Measurements from ENCODE around the gene BCKDHB. TPM values are rescaled to one million over a fixed set of nuclear protein-coding genes. Genes with fewer than 3 reads are reported as not detected.
A peak's percentile ranks its signal among the peaks of the same experiment; 100 is the strongest.

Gene BCKDHB
- total RNA-seq, 1 experiment from 2014 or later, result 10.6 TPM

DNA sequence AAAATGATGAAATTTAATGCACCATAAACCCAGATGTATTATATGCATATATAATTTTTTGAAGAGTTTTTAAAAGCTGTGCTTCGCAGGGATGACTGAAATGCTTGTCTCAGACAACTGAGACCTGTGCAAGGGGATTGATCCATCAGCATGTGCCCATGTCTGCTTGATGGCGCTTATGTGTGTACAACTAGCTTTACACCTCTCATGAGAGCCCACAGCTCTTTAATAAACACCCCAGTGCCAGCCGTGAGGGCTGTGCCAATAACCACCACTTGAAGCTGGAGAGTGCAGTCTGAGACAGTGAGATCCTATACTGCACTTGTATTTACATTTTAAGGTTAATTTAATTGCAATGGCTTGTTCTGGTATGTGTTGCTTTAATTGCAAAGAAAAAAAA lies 225.5 kb downstream of the BCKDHB start:
- in situ Hi-C loops (cut with HindIII; ENCODE audit: low pct_unique_long_range_greater_than_20kb, low sequenced_read_pairs), result no loop called here
- no peak for DNase-seq (ENCODE audit: low read depth, low spot score)

DNA sequence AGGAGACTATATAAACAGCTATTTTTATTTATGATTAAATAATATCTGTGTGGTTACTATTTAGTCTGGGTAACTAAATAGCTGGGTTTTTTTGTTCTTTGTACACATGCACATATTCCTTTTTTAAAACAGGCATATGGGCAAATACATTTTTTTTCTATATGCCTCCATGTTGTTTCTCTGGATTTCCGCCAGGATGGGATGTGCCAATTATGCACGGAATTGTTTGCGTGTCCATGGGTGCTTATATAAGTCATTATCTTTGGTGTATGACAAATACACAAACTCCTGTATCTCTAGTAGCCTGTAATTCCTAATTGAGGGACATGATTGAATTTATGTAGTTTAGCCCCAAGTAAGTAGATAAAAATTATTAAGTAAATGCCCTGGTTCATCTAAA lies 226.9 kb downstream of the BCKDHB start:
- DNase-seq (ENCODE audit: low read depth, low spot score), result no peak
- in situ Hi-C loops (cut with HindIII; ENCODE audit: low pct_unique_long_range_greater_than_20kb, low sequenced_read_pairs), result no loop called here

DNA sequence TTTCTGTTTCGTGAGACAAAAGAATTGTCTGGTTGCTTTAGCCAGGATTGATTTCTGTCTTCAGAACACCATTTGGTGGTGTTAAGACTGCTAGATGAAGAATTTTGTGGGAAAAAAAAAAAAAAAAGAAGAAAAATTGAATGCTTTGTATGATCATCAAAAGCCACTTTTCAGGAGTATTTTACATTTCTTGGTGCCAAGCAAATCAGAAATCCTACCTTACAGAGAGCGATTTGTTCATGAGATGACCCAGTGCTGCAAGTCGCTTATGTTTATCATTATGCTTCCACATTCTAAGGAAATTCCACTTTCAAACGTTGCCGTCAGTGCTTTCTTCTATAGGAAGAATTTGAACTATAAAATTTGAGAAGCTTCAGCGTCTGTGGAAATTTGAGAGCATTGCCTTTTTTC lies 228.7 kb downstream of the BCKDHB start:
- in situ Hi-C loops (cut with HindIII; ENCODE audit: low pct_unique_long_range_greater_than_20kb, low sequenced_read_pairs), result no loop called here
- DNase-seq (ENCODE audit: low read depth, low spot score), result peak; percentile 67

DNA sequence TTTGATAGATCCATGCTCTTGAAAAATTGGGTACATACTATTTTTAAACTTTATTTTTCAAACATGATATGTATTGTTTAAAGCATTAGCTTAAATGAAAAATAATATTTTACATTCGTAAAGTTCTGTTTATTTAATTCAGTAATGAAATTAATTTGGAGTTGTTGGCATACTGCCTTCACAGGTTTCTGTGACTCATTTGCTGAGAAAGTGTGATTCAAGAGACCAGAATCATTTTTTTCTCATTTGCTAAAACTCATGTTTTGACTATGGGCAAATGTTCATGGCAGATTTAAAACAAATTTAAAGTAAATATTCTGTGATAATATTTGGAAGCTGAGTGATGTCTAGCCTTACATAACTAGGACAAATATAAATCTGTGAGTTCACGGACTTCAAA lies 230.4 kb downstream of the BCKDHB start:
- in situ Hi-C loops (cut with HindIII; ENCODE audit: low pct_unique_long_range_greater_than_20kb, low sequenced_read_pairs), result no loop called here
- no peak for DNase-seq (ENCODE audit: low read depth, low spot score)

DNA sequence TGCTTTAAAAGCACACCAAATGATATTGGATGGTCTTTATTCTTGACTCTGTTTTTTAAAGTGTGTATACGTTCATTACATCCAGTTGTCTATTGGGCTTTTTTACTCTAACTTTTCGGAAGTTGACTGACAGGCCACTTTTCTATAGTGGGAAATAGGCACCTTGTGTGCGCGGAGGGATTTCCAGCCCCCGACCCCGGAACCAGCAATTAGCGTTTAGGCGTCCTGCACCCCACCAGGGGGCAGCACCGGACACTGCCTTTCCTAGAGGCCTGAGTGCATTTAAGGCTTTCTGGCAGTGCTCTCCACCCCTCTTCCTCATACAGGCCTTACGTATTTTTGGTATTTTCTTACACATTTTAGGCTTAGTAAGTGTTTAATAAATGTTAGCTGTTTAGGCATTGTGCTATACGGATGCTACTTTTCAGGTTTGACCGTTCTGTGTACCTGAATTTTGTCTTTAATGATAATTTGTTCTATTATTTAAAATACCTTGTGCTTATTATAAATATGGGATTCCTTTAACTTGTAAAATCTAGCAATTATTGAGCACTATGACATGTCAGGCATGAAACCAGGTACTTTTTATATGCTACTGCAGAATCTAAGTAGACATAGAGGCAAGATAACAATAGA lies 231.8 kb downstream of the BCKDHB start:
- in situ Hi-C loops (cut with HindIII; ENCODE audit: low pct_unique_long_range_greater_than_20kb, low sequenced_read_pairs), result no loop called here
- DNase-seq (ENCODE audit: low read depth, low spot score), result no peak

DNA sequence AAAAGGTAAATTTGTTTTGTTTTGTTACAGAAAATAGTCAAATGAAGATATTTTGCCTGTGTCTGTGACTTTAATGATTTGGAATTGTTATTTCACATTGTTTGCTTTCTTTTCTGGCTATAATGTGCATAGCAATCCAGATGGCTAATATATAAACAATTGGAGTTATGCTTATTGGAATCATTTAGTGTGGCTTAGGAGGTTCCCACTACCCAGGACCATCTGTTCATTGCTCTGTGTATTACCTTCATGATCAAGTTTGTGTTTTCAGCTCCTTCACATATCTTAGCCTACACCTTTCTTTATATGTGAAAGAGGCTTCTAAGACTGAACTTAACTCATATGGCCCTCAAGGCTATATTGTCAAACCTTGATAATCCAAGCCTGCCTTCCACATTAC lies 232.9 kb downstream of the BCKDHB start:
- in situ Hi-C loops (cut with HindIII; ENCODE audit: low pct_unique_long_range_greater_than_20kb, low sequenced_read_pairs), result no loop called here
- no peak for DNase-seq (ENCODE audit: low read depth, low spot score)

DNA sequence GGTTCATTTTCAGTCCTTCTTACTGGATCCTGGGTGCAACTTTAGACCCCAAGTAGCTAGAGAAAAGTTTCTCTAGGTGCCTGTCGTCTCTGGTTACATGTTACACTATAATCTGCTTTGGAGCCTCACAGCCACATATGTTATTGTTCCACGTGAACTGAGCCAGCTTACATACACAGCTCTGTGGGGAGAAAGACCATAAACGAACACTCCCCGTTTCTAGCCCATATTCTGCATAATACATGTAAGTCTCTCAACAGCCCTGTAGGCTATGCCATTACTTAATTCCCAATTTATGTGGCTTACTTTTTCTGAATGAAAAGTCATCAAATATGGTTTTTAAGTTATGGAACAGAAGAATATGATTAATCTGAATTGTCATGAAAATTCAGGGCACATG lies 233.8 kb downstream of the BCKDHB start:
- DNase-seq (ENCODE audit: low read depth, low spot score), result no peak
- in situ Hi-C loops (cut with HindIII; ENCODE audit: low pct_unique_long_range_greater_than_20kb, low sequenced_read_pairs), result no loop called here

DNA sequence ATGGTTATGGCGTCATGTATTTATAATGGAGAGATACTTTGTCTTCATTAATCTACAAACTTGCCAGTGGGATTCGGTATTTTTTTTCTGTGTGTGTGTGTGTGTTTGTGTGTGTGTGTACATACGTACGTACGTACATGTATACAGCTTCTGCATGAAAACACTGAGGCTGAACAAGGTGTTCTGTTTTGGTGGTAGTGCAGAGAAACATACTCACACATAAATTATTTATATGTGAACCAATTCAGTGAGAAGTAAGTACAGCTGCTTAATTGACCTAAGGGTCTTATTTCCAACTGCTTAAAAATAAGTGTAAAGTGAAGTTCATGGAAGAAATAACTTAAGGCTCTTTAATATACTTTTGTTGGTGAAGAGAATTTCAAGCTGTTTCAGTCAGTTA lies 234.2 kb downstream of the BCKDHB start:
- DNase-seq (ENCODE audit: low read depth, low spot score), result no peak
- in situ Hi-C loops (cut with HindIII; ENCODE audit: low pct_unique_long_range_greater_than_20kb, low sequenced_read_pairs), result no loop called here

DNA sequence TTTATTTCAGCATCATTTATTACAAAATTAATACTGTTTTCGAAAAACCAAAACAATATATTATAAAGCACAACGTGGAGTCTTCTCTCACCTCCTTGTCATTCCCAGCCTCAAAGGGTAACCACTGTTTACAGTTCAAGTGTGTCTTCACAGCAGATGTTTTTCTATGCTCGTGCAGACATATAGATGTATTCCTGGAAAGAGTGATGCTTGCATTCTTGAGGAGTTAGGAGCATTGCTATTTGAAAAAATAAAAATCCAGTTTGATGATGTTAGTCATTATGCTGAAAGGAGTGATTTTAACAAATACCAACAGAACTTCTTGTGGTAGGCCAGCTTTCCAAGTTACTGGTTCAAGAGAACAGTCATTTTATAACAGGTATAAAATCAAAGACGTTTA lies 234.9 kb downstream of the BCKDHB start:
- in situ Hi-C loops (cut with HindIII; ENCODE audit: low pct_unique_long_range_greater_than_20kb, low sequenced_read_pairs), result no loop called here
- no peak for DNase-seq (ENCODE audit: low read depth, low spot score)

DNA sequence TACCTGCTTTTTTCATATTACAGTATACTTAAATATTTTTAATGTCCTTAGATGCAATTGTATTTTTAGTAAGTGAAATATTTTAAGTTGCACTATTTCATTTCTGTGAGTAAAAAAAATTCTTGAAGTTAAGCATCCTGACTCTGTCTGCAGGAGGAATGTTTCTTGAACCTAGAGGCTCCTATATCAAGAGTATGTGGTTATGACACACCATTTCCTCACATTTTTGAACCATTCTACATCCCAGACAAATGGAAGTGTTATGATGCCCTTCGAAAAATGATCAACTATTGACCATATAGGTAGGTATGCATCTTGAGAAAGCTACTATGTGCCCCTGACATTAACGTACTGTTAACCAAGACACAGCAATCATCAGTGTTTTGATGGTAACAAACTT lies 237.0 kb downstream of the BCKDHB start:
- DNase-seq (ENCODE audit: low read depth, low spot score), result no peak
- in situ Hi-C loops (cut with HindIII; ENCODE audit: low pct_unique_long_range_greater_than_20kb, low sequenced_read_pairs), result no loop called here

DNA sequence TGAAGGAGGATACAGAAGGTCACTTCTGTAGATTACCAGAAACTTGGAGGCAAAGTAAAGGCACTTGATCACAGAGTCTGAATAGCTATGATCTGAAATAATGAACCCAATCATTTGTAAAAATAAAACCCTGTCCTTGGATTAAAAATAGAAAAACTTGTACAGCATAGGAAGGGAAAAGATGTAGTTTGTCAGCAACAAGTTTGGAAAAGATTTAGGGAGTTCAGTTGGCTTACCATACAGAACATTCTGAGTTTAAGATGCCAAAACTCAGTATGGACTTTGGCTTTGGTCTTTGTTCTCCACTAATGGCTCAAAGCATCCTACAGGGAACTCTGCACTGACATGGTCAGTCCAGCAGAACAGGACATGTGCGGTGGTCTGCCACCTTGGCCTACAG lies 240.6 kb downstream of the BCKDHB start:
- in situ Hi-C loops (cut with HindIII; ENCODE audit: low pct_unique_long_range_greater_than_20kb, low sequenced_read_pairs), result no loop called here

DNA sequence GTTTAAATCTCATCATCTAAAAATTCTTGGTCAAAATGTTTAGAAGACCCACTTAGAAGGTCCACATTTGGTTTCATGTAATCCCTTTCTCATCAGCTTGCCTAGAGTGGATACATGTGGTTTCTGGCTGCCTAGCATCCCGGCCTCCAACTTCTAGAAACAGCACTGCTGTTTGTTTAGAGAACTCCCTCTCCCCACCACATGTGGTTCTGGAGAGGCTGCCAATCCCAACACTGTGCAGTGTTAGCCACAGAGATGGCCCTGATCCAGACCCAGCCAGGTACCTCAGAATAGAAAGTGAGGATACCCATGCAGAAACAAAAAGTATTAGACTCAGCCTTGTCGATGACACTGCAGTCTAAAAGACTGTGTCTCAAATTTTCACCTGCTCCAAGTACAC lies 241.8 kb downstream of the BCKDHB start:
- no peak for DNase-seq (ENCODE audit: low read depth, low spot score)
- in situ Hi-C loops (cut with HindIII; ENCODE audit: low pct_unique_long_range_greater_than_20kb, low sequenced_read_pairs), result no loop called here

More for the DNA sequence above, 240.6 kb downstream of the BCKDHB start:
- no peak for DNase-seq (ENCODE audit: low read depth, low spot score)

DNA sequence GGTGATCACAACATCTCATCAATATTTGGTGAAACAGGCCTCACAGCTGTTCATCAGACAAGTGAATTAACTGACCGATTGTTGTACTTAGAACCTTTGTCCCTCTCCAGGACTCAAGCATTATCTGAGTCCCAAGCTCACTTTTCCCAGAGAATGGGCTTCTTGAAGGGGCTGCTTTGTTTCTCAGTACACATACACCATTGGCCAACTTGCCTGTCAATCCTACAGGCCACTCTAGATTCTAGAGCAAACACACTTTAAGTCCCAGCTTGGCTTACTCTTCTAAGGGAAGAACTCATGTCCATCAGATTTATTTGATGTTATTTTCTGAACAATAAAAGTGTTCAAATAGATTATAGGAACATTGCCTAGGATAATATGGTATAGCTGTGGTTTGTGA lies 249.5 kb downstream of the BCKDHB start:
- DNase-seq (ENCODE audit: low read depth, low spot score), result no peak
- in situ Hi-C loops (cut with HindIII; ENCODE audit: low pct_unique_long_range_greater_than_20kb, low sequenced_read_pairs), result no loop called here

DNA sequence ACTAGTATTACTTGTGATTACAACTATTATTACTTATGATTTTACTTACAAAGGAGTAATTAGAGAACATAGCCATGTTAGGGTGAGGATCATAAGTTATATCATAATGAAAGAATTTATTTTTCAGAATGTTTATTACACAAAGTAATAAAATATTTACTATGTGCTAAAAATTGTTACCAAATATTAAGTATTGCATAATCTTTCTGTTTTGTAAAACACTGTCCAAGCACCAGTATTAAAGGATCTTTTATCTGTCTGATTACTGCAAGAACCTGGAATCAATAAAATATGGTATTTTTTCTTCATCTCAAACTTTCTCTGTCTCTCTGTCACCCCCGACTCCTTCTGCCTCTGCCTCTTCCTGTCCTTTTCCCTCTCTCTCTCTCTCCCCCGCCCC lies 250.1 kb downstream of the BCKDHB start:
- in situ Hi-C loops (cut with HindIII; ENCODE audit: low pct_unique_long_range_greater_than_20kb, low sequenced_read_pairs), result no loop called here
- DNase-seq (ENCODE audit: low read depth, low spot score), result no peak

DNA sequence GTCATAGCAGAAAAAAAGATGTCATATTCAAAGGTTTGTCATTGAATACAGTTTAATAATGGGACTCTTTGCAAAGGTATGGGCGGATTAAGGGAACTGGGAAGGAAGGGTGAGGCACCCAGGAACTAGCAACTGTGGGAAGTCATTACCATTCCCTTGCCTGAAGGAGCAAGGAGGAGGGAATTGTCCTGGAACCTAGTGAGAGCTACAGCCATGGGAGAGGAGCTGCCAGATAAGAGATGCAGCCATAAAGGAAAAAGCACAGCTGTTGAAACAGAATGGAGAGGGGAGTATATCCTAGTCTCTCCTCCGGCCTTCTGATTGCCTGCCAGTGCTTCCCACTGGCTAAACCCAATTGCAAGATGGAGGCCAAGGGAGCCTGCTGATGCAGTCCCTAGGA lies 250.6 kb downstream of the BCKDHB start:
- no peak for DNase-seq (ENCODE audit: low read depth, low spot score)
- in situ Hi-C loops (cut with HindIII; ENCODE audit: low pct_unique_long_range_greater_than_20kb, low sequenced_read_pairs), result no loop called here

DNA sequence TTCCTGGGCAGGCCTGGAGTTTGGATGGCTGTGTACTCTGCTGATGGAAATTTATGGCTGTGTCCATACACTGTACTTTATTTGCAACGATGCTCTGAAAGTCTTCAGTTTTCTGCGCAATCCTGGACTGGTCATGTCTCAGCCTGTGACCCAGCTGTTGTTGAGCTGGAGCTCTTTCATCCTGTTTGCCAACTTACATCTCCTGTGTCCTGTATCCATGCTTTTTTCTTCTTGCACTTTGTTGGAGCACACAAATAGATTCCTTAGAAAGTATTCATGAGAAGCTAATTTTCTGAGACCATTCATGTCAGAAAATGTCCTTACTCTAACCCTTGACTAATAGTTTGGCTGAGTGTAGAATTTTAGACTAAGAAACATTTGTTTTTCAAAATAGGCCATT lies 251.2 kb downstream of the BCKDHB start:
- in situ Hi-C loops (cut with HindIII; ENCODE audit: low pct_unique_long_range_greater_than_20kb, low sequenced_read_pairs), result no loop called here
- no peak for DNase-seq (ENCODE audit: low read depth, low spot score)

DNA sequence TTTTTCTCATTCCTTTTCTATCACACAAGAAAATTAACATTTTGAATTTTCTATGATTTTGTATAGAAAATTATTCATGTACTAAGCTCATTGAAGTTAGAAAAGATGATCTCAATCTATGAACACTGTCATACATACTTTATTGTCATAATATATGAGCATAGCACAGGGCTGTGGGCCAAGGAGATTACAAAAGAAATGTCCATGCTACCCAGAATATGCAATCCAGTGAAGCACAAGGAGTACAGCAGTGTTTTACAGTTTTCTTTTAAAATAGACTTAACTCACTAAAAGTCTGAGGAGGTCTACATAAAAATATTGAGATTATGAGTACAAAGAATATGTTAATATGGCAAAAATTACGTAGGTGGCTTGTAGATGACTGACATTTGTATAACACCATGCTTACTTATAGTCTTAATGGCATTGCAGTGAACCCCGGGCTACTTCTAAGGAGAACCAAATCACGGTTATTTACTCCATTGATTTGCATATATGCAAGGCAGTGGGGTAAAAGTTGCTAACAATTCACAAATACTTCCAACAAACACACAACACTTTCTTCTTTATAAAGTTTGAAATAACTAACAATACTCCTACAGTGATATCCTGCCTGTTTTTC lies 257.1 kb downstream of the BCKDHB start:
- in situ Hi-C loops (cut with HindIII; ENCODE audit: low pct_unique_long_range_greater_than_20kb, low sequenced_read_pairs), result no loop called here
- DNase-seq (ENCODE audit: low read depth, low spot score), result no peak

DNA sequence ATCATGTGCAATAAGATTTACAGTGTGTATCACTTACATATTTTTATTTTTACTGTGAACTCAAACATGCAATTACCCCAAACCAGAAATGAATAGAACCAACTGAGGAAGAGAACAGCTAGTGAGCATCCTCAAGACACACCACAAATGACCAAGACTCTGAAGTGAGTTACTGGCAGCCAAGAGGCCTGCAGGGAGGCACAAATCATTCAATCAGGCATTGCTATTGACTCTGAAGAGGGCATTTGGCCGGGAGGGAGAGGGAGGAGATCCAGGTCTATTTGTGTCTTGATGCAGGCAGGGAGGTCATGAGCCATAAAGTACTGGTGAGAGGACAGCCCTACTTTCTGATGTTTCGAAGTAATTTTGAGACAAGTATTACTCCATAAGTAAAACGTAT lies 257.7 kb downstream of the BCKDHB start:
- in situ Hi-C loops (cut with HindIII; ENCODE audit: low pct_unique_long_range_greater_than_20kb, low sequenced_read_pairs), result no loop called here
- DNase-seq (ENCODE audit: low read depth, low spot score), result no peak

DNA sequence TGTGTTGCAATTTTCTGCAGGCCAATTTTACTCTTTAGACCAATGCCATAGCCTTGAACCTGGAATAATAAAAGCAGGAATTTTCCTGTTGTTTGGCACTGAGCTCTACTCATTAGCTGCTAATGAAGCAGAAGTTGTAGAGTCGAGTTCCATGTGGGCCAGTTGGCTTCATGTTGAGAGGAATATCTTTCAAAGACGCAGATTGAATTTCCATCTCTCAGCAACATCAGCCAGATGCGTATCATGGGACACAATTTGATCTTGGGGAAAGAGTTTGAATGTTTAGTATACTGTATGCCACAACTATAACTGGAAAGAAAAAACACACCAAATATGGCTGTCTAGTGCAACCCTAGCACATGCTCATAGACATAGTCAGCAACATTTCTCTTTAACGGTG lies 259.6 kb downstream of the BCKDHB start:
- in situ Hi-C loops (cut with HindIII; ENCODE audit: low pct_unique_long_range_greater_than_20kb, low sequenced_read_pairs), result no loop called here
- DNase-seq (ENCODE audit: low read depth, low spot score), result no peak

DNA sequence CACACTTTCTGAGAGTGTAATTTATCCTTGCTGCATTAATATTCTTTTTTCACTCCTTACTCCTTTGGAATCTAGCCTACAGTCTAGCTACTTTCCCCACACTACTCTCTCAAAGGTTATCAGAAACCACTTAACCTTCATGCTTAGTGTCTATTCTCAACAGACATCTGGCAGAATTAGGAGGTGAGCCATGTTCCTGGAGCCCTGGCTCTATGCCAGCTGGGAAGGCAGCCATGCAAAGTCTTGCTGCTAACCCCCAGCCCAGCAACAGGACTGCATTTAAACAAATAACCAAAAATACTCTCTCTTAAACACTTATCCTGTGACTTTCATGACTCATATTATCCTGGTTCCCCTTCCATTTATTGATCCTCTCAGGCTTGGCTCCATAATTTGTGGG lies 260.2 kb downstream of the BCKDHB start:
- DNase-seq (ENCODE audit: low read depth, low spot score), result no peak

More for the DNA sequence above, 260.2 kb downstream of the BCKDHB start:
- in situ Hi-C loops (cut with HindIII; ENCODE audit: low pct_unique_long_range_greater_than_20kb, low sequenced_read_pairs), result no loop called here

All from SK-MEL-5 (cell line).